Measurements from ENCODE around the gene MAN1A2.
"Not testable (repeated sequence)": the region's sequence is repeated elsewhere in the genome, so short reads cannot be mapped to it uniquely, and the experiment has no call there.

MAN1A2 gene

GRCh38 chr1:117473063-117473462, 105.8 kb downstream of the MAN1A2 start:
- Mint-ChIP-seq H3K36me3 (ENCODE audit: low read depth) (peaks cover 28% of the 10 kb centered on the region), H3K4me1 (ENCODE audit: low read depth) (no peaks in the 10 kb centered on the region), H3K27ac (no peak overlapping the region), H3K9me3 (no peaks in the 10 kb centered on the region), H3K4me3 (no peak overlapping the region), H3K27me3 (ENCODE audit: low read depth) (no peaks in the 10 kb centered on the region)

- not testable (repeated sequence) for H3K27me3 Mint-ChIP-seq (ENCODE audit: low read depth); H3K4me1 Mint-ChIP-seq (ENCODE audit: low read depth); H3K27ac Mint-ChIP-seq; H3K9me3 Mint-ChIP-seq; H3K4me3 Mint-ChIP-seq
- H3K36me3 Mint-ChIP-seq (ENCODE audit: low read depth), result peaks cover 25% of the 10 kb centered on the region
Observed at GRCh38 chr1:117475495-117475894, 108.2 kb downstream of the MAN1A2 start.

- Mint-ChIP-seq H3K4me1 (ENCODE audit: low read depth) (no peaks in the 10 kb centered on the region), H3K4me3 (no peak overlapping the region), H3K9me3 (peaks cover 5% of the 10 kb centered on the region), H3K27ac (no peak overlapping the region), H3K27me3 (ENCODE audit: low read depth) (no peaks in the 10 kb centered on the region), H3K36me3 (ENCODE audit: low read depth) (peaks cover 39% of the 10 kb centered on the region)
Observed at GRCh38 chr1:117479086-117479485, 111.8 kb downstream of the MAN1A2 start.

- Mint-ChIP-seq H3K36me3 (ENCODE audit: low read depth) (peaks cover 31% of the 10 kb centered on the region), H3K4me1 (ENCODE audit: low read depth) (no peaks in the 10 kb centered on the region), H3K27ac (no peak overlapping the region), H3K9me3 (peaks cover 5% of the 10 kb centered on the region), H3K4me3 (no peak overlapping the region), H3K27me3 (ENCODE audit: low read depth) (no peaks in the 10 kb centered on the region)
Observed at GRCh38 chr1:117481410-117481809, 114.2 kb downstream of the MAN1A2 start.

GRCh38 chr1:117493906-117494305, 126.7 kb downstream of the MAN1A2 start:
- Mint-ChIP-seq H3K27me3 (ENCODE audit: low read depth) (no peaks in the 10 kb centered on the region), H3K4me1 (ENCODE audit: low read depth) (no peaks in the 10 kb centered on the region), H3K27ac (no peak overlapping the region), H3K36me3 (ENCODE audit: low read depth) (peaks cover 2% of the 10 kb centered on the region), H3K4me3 (no peak overlapping the region), H3K9me3 (no peaks in the 10 kb centered on the region)

GRCh38 chr1:117495068-117495467, 127.8 kb downstream of the MAN1A2 start:
- Mint-ChIP-seq H3K4me3 (no peak overlapping the region), H3K36me3 (ENCODE audit: low read depth) (peaks cover 2% of the 10 kb centered on the region), H3K27me3 (ENCODE audit: low read depth) (no peaks in the 10 kb centered on the region), H3K4me1 (ENCODE audit: low read depth) (no peaks in the 10 kb centered on the region), H3K27ac (no peak overlapping the region), H3K9me3 (no peaks in the 10 kb centered on the region)

GRCh38 chr1:117499071-117499470, 131.8 kb downstream of the MAN1A2 start:
- H3K4me1 Mint-ChIP-seq (ENCODE audit: low read depth), result no peaks in the 10 kb centered on the region
- H3K27ac Mint-ChIP-seq, result no peak overlapping the region
- H3K27me3 Mint-ChIP-seq (ENCODE audit: low read depth), result no peaks in the 10 kb centered on the region
- no peaks in the 10 kb centered on the region for H3K9me3 Mint-ChIP-seq
- H3K36me3 Mint-ChIP-seq (ENCODE audit: low read depth), result peaks cover 8% of the 10 kb centered on the region
- H3K4me3 Mint-ChIP-seq, result no peak overlapping the region

GRCh38 chr1:117500584-117500983, 133.3 kb downstream of the MAN1A2 start:
- no peaks in the 10 kb centered on the region for H3K9me3 Mint-ChIP-seq
- no peak overlapping the region for H3K4me3 Mint-ChIP-seq
- no peaks in the 10 kb centered on the region for H3K27me3 Mint-ChIP-seq (ENCODE audit: low read depth)
- no peak overlapping the region for H3K27ac Mint-ChIP-seq
- peaks cover 13% of the 10 kb centered on the region for H3K36me3 Mint-ChIP-seq (ENCODE audit: low read depth)
- H3K4me1 Mint-ChIP-seq (ENCODE audit: low read depth), result no peaks in the 10 kb centered on the region

GRCh38 chr1:117501281-117501680, 134.0 kb downstream of the MAN1A2 start:
- H3K27ac Mint-ChIP-seq, result no peak overlapping the region
- no peaks in the 10 kb centered on the region for H3K9me3 Mint-ChIP-seq
- H3K4me1 Mint-ChIP-seq (ENCODE audit: low read depth), result no peaks in the 10 kb centered on the region
- H3K27me3 Mint-ChIP-seq (ENCODE audit: low read depth), result no peaks in the 10 kb centered on the region
- H3K4me3 Mint-ChIP-seq, result no peak overlapping the region
- peaks cover 13% of the 10 kb centered on the region for H3K36me3 Mint-ChIP-seq (ENCODE audit: low read depth)

GRCh38 chr1:117511273-117511672, 144.0 kb downstream of the MAN1A2 start:
- H3K27me3 Mint-ChIP-seq (ENCODE audit: low read depth), result no peaks in the 10 kb centered on the region

GRCh38 chr1:117512728-117513321, 145.6 kb downstream of the MAN1A2 start:
- no peak overlapping the region for H3K4me3 Mint-ChIP-seq
- H3K27me3 Mint-ChIP-seq (ENCODE audit: low read depth), result no peaks in the 10 kb centered on the region
- H3K4me1 Mint-ChIP-seq (ENCODE audit: low read depth), result peaks cover 7% of the 10 kb centered on the region
- peaks cover 13% of the 10 kb centered on the region for H3K36me3 Mint-ChIP-seq (ENCODE audit: low read depth)
- H3K9me3 Mint-ChIP-seq, result no peaks in the 10 kb centered on the region
- H3K27ac Mint-ChIP-seq, result no peak overlapping the region

More at GRCh38 chr1:117511273-117511672, 144.0 kb downstream of the MAN1A2 start:
- Mint-ChIP-seq H3K4me1 (ENCODE audit: low read depth) (peaks cover 6% of the 10 kb centered on the region), H3K36me3 (ENCODE audit: low read depth) (peaks cover 8% of the 10 kb centered on the region), H3K4me3 (no peak overlapping the region), H3K27ac (no peak overlapping the region), H3K9me3 (no peaks in the 10 kb centered on the region)

- no peaks in the 10 kb centered on the region for H3K27me3 Mint-ChIP-seq (ENCODE audit: low read depth)
- H3K27ac Mint-ChIP-seq, result no peak overlapping the region
- H3K4me1 Mint-ChIP-seq (ENCODE audit: low read depth), result peaks cover 4% of the 10 kb centered on the region
- peaks cover 7% of the 10 kb centered on the region for H3K36me3 Mint-ChIP-seq (ENCODE audit: low read depth)
- no peak overlapping the region for H3K4me3 Mint-ChIP-seq
- no peaks in the 10 kb centered on the region for H3K9me3 Mint-ChIP-seq
Observed at GRCh38 chr1:117523111-117523510, 155.9 kb downstream of the MAN1A2 start.

GRCh38 chr1:117527074-117527473, 159.8 kb downstream of the MAN1A2 start:
- no peaks in the 10 kb centered on the region for H3K9me3 Mint-ChIP-seq
- peaks cover 12% of the 10 kb centered on the region for H3K36me3 Mint-ChIP-seq (ENCODE audit: low read depth)
- no peaks in the 10 kb centered on the region for H3K4me1 Mint-ChIP-seq (ENCODE audit: low read depth)
- no peak overlapping the region for H3K27ac Mint-ChIP-seq
- H3K4me3 Mint-ChIP-seq, result no peak overlapping the region
- H3K27me3 Mint-ChIP-seq (ENCODE audit: low read depth), result no peaks in the 10 kb centered on the region

GRCh38 chr1:117527566-117528102, 160.4 kb downstream of the MAN1A2 start:
- no peaks in the 10 kb centered on the region for H3K27me3 Mint-ChIP-seq (ENCODE audit: low read depth)
- H3K4me3 Mint-ChIP-seq, result no peak overlapping the region
- no peak overlapping the region for H3K27ac Mint-ChIP-seq
- no peaks in the 10 kb centered on the region for H3K4me1 Mint-ChIP-seq (ENCODE audit: low read depth)
- H3K9me3 Mint-ChIP-seq, result no peaks in the 10 kb centered on the region
- peaks cover 11% of the 10 kb centered on the region for H3K36me3 Mint-ChIP-seq (ENCODE audit: low read depth)

GRCh38 chr1:117529683-117530082, 162.4 kb downstream of the MAN1A2 start:
- Mint-ChIP-seq H3K36me3 (ENCODE audit: low read depth) (peaks cover 7% of the 10 kb centered on the region), H3K4me3 (no peak overlapping the region), H3K27me3 (ENCODE audit: low read depth) (no peaks in the 10 kb centered on the region), H3K4me1 (ENCODE audit: low read depth) (peaks cover 2% of the 10 kb centered on the region), H3K27ac (no peak overlapping the region), H3K9me3 (no peaks in the 10 kb centered on the region)

GRCh38 chr1:117531222-117531621, 164.0 kb downstream of the MAN1A2 start:
- Mint-ChIP-seq H3K27ac (no peak overlapping the region), H3K27me3 (ENCODE audit: low read depth) (no peaks in the 10 kb centered on the region), H3K4me1 (ENCODE audit: low read depth) (peaks cover 2% of the 10 kb centered on the region), H3K9me3 (no peaks in the 10 kb centered on the region), H3K36me3 (ENCODE audit: low read depth) (peaks cover 7% of the 10 kb centered on the region), H3K4me3 (no peak overlapping the region)

Data from T-helper 1 cell treated with Interleukin-12 subunit alpha and Interleukin-12 subunit beta and Interleukin-4 antibody, amounts not matched to agents 30 μg/mL and 1 μg/mL, for 36 hours (primary cell).